ENCODE results near the gene PROX1.
"Not testable (repeated sequence)": the region's sequence is repeated elsewhere in the genome, so short reads cannot be mapped to it uniquely, and the experiment has no call there.

The PROX1 gene

GRCh38 chr1:214075305-214075998 is 87.7 kb downstream of the PROX1 start:
- no peak for DNase-seq

GRCh38 chr1:214075999-214076707 is 88.4 kb downstream of the PROX1 start:
- no peak for DNase-seq

GRCh38 chr1:214076708-214077065 is 88.9 kb downstream of the PROX1 start:
- DNase-seq, result no peak

- DNase-seq, result no peak
Measured at GRCh38 chr1:214078950-214079349, 91.2 kb downstream of the PROX1 start.

- DNase-seq, result no peak
Measured at GRCh38 chr1:214085325-214085724, 97.6 kb downstream of the PROX1 start.

GRCh38 chr1:214086945-214087344 is 99.2 kb downstream of the PROX1 start:
- no peak for DNase-seq

GRCh38 chr1:214089003-214089402 is 101.2 kb downstream of the PROX1 start:
- DNase-seq, result not testable (repeated sequence)

Data from AML-193 (cell line).